Activated CD4-positive, alpha-beta T cell treated with anti-CD3 and anti-CD28 coated beads, Interleukin-2, amount 10 ng/mL, durations not matched to agents 24 days and 14 days (primary cell): ENCODE results near the gene C1QTNF6. TPM values are rescaled to one million over a fixed set of nuclear protein-coding genes. Genes with fewer than 3 reads are reported as not detected.
A peak's percentile ranks its signal among the peaks of the same experiment; 100 is the strongest.
"Not testable (repeated sequence)": the region's sequence is repeated elsewhere in the genome, so short reads cannot be mapped to it uniquely, and the experiment has no call there.

ENCODE experiments used
- DNase-seq: peaks from one replicate; pipeline ENCODE4 v3.0.0; 2022
- H3K27ac Mint-ChIP-seq: one replicate; pipeline ENCODE4 v1.8.0; 2022; ENCODE audit warnings: mild to moderate bottlenecking, mixed read lengths
- H3K27me3 Mint-ChIP-seq: one replicate; pipeline ENCODE4 v1.8.0; 2022; ENCODE audit warnings: mixed read lengths
- H3K36me3 Mint-ChIP-seq: one replicate; pipeline ENCODE4 v1.8.0; 2022; ENCODE audit warnings: low read depth, mild to moderate bottlenecking, mixed read lengths
- H3K4me1 Mint-ChIP-seq: one replicate; pipeline ENCODE4 v1.8.0; 2021; ENCODE audit warnings: mixed read lengths
- H3K4me3 Mint-ChIP-seq: one replicate; pipeline ENCODE4 v1.8.0; 2022; ENCODE audit warnings: mild to moderate bottlenecking, moderate library complexity, mixed read lengths
- H3K9me3 Mint-ChIP-seq: one replicate; pipeline ENCODE4 v1.8.0; 2021; ENCODE audit warnings: mixed read lengths
- intact Hi-C: fragments of 100-400 bp; cut with micrococcal nuclease; formaldehyde crosslinking; loops from one replicate; pipeline ENCODE4 v1.15.1; 2023
- total RNA-seq: library from RNA; stranded (reverse); gene quantifications from 2 replicates; pipeline ENCODE4 v1.2.3, GENCODE V29; 2022

The C1QTNF6 gene
- 6.0 and 6.9 TPM in 2 replicates for total RNA-seq

DNA sequence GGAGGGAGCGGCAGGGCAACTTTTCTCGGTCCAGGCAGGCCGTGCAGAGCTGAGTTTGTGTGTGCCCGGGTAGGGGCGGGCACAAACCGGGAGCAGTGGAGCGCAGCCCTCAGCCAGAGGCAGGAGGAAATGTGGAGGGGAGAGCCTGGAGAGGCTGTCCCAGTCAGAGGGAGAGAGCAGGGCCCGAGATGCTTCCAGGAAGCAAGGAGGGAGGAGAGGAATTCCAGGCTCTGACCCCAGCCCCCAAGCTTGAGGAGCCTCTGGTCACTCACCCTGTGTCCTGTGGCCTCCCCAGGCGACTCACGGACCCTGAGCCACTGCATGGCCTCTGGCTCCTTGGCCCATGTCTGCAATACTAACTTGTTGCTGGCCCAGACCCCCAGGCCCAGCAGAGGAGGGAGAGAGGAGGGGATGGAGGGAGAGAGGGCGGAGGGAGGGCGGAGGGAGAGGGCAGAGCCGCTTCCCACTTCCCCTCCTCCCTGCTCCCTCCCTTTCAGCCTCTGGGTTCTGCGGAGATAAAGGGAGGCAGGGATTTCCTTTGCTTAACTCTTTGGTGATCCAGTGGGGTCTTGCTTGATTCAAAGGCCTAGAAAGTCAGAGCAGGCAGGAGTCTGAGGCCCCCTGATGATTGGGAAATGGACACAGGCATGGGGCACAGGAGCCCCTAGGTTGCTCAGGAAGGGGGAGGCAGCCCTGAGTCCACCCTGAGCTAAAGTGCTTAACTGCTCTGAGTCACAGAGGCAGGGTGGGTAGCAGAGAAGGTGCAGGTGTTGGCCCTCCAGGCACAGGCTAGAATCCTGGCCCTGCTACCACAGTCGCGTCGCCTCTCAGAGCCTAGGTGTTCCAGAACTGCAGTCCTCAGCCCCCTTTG lies at the start of gene C1QTNF6:
Gene C1QTNF6 (minus strand): TSS at position 357 of the 871 bp plus-strand sequence. CDS start 34 bp downstream, at position 323.
- DNase-seq = no peak
- H3K36me3 Mint-ChIP-seq = peaks cover 13% of the 10 kb centered on the region
- no peaks in the 10 kb centered on the region for H3K9me3 Mint-ChIP-seq
- H3K27me3 Mint-ChIP-seq = no peaks in the 10 kb centered on the region
- H3K27ac Mint-ChIP-seq = no peak within 1 kb of the TSS
- H3K4me3 Mint-ChIP-seq = no peak within 1 kb of the TSS
- H3K4me1 Mint-ChIP-seq = peaks cover 40% of the 10 kb centered on the region
- intact Hi-C loops = no loop called here

DNA sequence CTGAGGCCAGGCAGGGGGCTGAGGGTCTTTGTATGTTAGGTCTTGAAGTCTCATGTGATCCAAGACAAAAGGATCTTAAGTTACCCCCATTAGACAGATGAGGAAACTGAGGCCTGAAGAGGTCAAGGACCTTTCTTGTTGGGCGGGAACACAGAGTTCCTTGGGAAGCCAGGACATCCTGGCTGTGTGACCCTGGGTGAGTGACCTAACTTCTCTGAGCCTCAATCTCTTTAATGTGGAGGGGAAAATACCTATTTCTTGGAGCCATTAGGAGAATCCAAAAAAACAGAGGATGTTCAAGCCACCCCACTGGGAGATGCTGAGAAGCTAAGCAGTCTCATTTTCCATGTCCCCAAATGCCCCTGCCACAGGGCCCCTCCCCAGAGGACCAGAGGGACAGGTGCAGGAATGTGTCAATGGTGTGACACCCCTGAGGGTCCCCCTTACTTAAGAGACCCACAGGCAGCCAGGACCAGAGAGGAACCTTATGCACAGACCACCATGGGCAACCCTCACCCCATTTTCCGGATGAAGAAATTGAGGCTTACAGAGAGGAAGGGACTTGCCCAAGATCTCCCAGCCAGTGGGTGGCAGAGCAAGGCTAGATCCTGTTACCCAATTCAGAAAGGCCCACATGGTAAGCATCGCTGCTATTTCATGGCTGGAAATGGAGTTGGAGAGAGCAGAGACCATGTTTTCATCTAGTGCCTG lies 48.0 kb upstream of the C1QTNF6 start:
- intact Hi-C loops = loop anchor here (10.0 kb wide), 1 partner anchor 901 kb away; no protein-coding TSS in a partner anchor
- Mint-ChIP-seq H3K4me1 (peaks cover 93% of the 10 kb centered on the region), H3K9me3 (no peaks in the 10 kb centered on the region), H3K27ac (peak overlapping the region; percentile 93), H3K27me3 (no peaks in the 10 kb centered on the region), H3K4me3 (peak overlapping the region; percentile 99), H3K36me3 (peaks cover 91% of the 10 kb centered on the region)
- peak; percentile 60 for DNase-seq

DNA sequence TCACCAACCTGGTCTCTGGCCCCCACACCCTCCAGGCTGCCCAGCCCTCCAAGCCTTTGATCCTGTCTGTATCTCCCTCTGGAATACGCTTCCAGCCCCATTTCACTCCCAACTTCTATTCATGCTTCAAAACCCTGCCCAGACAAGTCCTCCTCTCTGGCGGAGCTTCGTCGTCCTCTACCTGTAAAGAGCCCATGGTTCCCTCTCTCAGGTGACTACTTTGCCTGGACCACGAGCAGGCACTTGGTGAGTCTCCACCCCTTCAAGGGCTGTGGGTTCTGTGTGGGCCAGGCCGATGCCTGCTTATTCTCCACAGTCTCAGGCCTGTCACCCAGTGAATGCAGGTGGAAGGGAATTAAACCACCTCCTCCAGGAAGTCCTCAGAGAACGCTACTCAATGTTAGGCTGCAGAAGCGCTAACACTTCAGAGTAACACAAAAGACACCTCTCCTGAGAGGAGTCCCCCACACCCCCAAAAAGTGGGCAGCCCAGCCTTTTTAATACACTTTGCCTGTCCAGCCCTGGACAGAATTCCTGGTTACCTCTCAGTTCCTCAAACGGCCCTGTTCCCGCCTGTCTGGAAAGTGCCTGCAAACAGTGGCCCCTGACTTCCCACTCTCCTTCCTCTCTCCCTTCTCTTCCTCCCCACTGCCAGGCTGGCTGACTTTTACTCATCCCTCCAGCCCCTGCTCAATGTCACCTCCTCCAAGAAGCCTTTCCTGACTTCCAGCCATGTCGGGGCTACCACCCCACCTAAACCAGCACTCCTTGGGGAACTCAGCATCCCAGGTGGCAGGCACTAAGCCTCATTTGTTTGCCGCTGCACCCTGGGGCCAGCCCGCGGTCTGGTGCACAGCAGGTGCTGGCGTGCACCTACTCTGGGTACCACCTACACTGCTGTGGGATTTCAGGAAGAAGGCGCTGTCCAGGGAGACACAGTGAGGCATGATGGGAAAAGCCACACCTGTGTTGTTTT lies 47.0 kb upstream of the C1QTNF6 start:
- intact Hi-C loops = loop anchor here (5.0 to 10.0 kb wide), 2 partner anchors 37 to 900 kb away; no protein-coding TSS in a partner anchor
- H3K4me1 Mint-ChIP-seq = peaks cover 90% of the 10 kb centered on the region
- H3K36me3 Mint-ChIP-seq = peaks cover 86% of the 10 kb centered on the region
- no peaks in the 10 kb centered on the region for H3K27me3 Mint-ChIP-seq
- H3K9me3 Mint-ChIP-seq = no peaks in the 10 kb centered on the region
- peak; percentile 65 for DNase-seq
- peak overlapping the region; percentile 93 for H3K27ac Mint-ChIP-seq
- H3K4me3 Mint-ChIP-seq = peak overlapping the region; percentile 99

DNA sequence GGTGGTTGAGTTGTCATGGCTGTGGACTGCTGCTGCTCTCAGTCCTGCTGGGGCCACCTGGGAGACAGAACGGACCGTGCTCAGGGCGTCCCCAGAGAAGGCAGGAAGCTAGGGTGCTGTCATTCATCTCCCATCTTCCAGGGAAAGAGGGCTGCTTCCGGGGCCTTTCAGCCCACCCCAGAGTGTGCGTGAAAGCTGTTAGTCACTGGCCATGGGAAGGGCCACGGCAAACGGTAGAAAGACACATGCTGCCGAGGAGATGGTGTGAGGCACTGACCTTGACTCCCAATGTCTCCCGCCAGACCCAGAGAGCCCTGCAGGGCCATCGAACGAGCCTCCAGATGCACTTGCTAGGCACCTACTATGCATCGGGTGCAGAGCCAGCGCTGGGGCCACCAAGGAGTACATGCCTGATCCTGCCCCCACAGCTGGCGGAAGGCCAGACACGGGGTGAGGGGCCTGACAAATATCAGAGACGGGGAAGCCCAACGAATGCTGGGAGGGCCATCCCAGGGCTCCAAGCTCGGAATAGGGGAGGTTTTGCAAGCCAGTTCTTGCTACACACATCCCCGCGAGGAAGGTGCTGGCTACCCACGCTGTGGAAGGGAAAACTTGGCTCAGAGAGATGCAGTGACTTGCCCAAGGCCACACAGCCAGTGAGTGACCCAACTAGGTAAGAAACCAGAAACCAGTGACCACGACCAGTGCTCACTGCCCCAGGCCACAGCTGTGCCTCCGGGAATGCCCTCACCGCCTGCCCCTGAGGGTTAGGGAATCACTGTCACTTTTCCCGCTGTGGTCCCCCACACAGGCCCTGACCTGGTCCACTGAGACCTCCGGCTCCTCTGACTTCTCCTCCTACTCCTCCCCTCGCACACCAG lies 45.9 kb upstream of the C1QTNF6 start:
- no peaks in the 10 kb centered on the region for H3K9me3 Mint-ChIP-seq
- peak; percentile 71 for DNase-seq
- H3K36me3 Mint-ChIP-seq = peaks cover 88% of the 10 kb centered on the region
- intact Hi-C loops = loop anchor here (5.0 to 10.0 kb wide), 2 partner anchors 38 to 899 kb away; no protein-coding TSS in a partner anchor
- no peaks in the 10 kb centered on the region for H3K27me3 Mint-ChIP-seq
- peak overlapping the region; percentile 93 for H3K27ac Mint-ChIP-seq
- H3K4me3 Mint-ChIP-seq = peak overlapping the region; percentile 99
- H3K4me1 Mint-ChIP-seq = peaks cover 90% of the 10 kb centered on the region

DNA sequence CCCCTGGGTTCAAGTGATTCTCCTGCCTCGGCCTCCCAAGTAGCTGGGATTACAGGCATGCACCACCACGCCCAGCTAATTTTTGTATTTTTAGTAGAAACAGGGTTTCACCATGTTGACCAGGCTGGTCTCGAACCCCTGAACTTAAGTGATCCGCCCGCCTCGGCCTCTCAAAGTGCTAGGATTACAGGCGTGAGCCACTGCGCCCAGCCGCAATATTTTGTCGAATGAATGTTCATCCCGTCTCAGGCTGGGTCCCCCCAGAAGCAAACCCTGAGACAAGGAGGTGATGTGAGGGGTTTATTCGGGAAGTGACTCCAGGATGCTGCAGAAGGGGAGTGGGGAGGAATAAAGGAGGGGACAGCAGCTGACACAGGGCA lies 45.3 kb upstream of the C1QTNF6 start:
- not testable (repeated sequence) for H3K27me3 Mint-ChIP-seq, H3K9me3 Mint-ChIP-seq, DNase-seq
- Mint-ChIP-seq H3K27ac (peak overlapping the region; percentile 93), H3K4me1 (peaks cover 90% of the 10 kb centered on the region), H3K4me3 (peak overlapping the region; percentile 99), H3K36me3 (peaks cover 88% of the 10 kb centered on the region)
- intact Hi-C loops = loop anchor here (5.0 to 10.0 kb wide), 2 partner anchors 39 to 899 kb away; no protein-coding TSS in a partner anchor

DNA sequence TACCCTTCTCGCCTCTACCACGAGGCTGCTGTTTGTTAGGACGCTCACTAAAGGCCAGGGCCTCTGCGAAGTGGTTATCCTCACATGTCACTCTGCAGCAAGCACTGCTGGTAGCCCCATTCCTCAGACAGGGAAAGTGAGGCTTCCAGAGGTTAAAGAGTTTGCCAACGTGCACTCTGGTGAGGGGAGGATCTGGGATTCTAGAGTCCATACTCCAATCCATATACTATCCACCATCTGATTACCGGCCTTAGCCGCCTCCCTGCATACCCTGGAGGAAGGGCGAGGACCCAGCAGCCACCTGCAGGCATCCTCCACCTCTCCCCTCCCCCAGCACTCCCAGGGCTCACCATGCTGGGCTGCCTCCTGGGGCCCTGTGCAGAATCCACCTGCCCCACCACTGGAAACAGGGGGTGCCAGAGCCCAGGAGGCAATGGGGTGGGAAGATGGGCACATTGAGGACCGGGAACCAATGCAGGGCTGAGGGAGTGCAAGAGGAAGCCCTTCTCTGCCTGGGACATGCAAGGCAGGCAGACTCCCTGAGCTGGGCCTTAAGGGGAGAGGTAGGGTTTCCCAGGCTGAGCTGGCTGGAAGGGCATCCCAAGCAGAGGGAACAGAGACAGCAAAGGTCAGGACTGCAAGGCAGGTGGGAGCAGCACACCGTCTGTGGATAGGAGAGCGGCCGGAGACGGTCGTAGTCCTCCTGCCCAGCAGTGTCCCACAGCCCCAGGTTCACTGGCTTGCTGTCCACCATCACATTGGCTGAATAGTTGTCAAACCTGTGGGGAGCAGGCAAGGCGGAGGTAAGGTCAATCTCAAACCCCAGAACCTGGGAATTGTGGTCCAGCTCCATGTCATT lies 44.3 kb upstream of the C1QTNF6 start:
- no peaks in the 10 kb centered on the region for H3K27me3 Mint-ChIP-seq
- no peaks in the 10 kb centered on the region for H3K9me3 Mint-ChIP-seq
- intact Hi-C loops = loop anchor here (5.0 to 10.0 kb wide), 2 partner anchors 40 to 898 kb away; no protein-coding TSS in a partner anchor
- DNase-seq = peak; percentile 76
- H3K36me3 Mint-ChIP-seq = peaks cover 87% of the 10 kb centered on the region
- H3K4me3 Mint-ChIP-seq = peak overlapping the region; percentile 79
- peaks cover 89% of the 10 kb centered on the region for H3K4me1 Mint-ChIP-seq
- H3K27ac Mint-ChIP-seq = peak overlapping the region; percentile 95

DNA sequence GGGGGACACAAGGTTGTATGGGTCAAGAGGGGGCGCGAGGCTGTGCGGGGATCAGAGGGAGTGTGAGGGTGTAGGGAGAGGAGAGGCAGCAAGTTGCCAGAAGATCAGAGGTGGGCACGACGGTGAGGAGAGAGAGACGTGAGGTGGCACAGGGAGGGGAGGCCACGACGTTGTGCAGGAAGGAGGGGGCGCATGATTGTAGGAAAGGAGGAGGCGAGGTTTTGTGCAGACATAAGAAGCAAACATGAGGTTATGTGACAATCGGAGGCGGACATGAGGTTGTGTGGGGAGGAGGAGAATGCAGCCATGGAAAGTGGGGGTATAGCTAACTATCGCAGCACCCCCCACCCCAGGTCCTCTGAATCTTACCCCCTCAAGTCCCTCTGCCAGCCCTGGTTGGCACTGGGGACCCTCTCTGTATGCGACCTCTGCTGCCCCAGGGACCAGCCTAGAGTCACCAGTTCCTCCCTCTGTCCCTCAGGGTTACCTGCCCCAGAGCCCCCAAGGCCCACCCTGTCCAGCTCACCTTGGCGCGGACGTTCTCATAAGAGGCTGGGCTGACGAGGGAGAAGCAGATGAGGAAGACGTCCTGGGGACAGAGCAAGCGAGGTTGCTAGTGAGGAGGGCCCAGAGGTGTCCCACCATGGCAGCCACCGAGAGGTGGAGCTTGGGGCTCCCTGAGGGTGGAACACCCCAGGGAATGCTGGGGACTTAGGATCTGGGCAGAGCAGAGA lies 43.5 kb upstream of the C1QTNF6 start:
- H3K36me3 Mint-ChIP-seq = peaks cover 82% of the 10 kb centered on the region
- intact Hi-C loops = loop anchor here (2.0 to 10.0 kb wide), 6 partner anchors 33 to 897 kb away; partner anchors contain the start of gene CYTH4
- no peaks in the 10 kb centered on the region for H3K9me3 Mint-ChIP-seq
- H3K27ac Mint-ChIP-seq = peak overlapping the region; percentile 95
- peaks cover 83% of the 10 kb centered on the region for H3K4me1 Mint-ChIP-seq
- peak overlapping the region; percentile 79 for H3K4me3 Mint-ChIP-seq
- DNase-seq = peak; percentile 83
- no peaks in the 10 kb centered on the region for H3K27me3 Mint-ChIP-seq

DNA sequence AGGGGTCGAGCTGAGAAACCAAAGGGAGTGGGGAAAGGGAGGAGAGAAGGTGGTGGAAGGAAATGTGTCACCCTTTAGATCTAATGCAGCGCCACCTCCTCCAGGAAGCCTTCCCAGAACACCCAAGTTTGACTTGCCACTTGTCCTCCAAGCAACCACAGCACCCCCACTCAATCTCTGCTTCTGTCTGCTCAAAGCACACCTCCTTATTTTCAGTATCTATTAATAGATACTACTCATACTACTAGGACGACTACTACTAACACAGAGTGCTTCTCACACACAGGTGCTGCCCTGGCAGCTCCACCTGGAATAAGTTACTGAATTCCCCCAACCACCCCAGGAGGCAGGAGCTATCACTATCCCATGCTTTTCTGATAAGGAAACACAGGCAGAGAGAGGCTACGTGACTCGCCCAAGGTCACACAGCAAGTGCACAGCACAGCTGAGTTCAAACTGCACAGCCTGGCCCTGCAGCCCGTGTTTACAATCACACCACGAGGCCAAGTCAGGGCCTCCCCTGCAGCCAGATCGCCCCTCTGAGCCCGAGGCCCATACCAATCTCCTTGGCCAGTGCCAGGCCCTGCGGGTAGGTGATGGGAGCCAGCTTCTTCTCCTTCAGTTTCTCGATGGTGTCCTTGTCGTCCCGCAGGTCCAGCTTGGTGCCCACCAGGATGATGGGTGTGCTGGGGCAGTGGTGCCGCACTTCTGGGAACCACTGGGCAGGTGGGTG lies 42.8 kb upstream of the C1QTNF6 start:
- Mint-ChIP-seq H3K4me3 (peak overlapping the region; percentile 79), H3K36me3 (peaks cover 81% of the 10 kb centered on the region), H3K27me3 (no peaks in the 10 kb centered on the region), H3K27ac (peak overlapping the region; percentile 95), H3K9me3 (no peaks in the 10 kb centered on the region), H3K4me1 (peaks cover 82% of the 10 kb centered on the region)
- peak; percentile 92 for DNase-seq
- intact Hi-C loops = loop anchor here (1.0 to 10.0 kb wide), 10 partner anchors 7 to 896 kb away; partner anchors contain the start of gene CYTH4

DNA sequence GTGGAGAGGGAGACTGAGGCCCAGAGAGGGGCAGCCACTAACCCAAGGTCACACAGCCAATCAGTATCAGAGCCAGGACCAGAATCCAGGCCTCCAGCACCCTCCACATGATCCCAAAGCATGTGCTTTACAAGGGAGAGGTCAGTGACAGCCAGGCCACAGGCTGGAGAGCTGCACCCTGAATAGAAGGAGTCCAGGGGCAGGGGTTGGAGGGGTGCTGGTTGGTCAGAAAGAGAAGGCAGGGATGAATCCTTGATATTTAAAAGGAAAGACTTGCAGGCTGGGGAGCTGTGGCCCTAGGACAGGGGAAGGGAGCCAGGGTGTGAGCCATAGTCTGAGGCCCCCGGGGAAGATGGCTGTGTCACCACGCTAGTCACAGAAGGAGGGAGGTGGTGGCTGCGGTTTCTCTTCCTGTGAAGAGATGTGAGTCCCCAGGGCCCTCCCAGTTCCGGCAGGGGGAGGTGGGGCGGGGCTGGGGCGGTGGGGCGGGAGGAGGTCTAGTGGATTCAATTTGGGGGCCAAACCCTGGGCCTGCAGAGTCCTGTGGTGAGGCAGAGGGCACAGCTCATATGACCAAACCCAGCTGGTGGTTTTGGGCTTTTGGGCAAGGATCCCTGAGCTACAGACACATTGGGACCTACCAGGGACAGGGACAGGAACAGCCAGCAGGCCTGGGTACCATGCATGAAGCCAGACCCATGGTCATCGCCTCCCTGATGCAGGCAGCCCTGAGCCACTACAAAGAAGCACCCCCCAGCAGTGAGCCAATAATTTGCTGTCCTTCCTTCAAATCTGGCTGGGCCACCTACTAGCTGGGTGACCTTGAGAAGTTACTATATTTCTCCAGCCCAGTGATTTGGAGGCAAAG lies 42.0 kb upstream of the C1QTNF6 start:
- H3K27ac Mint-ChIP-seq = peak overlapping the region; percentile 95
- H3K4me3 Mint-ChIP-seq = peak overlapping the region; percentile 79
- no peaks in the 10 kb centered on the region for H3K27me3 Mint-ChIP-seq
- intact Hi-C loops = loop anchor here (1.0 to 10.0 kb wide), 11 partner anchors 8 to 895 kb away; partner anchors contain the start of gene CYTH4
- no peaks in the 10 kb centered on the region for H3K9me3 Mint-ChIP-seq
- DNase-seq = peak; percentile 96
- peaks cover 82% of the 10 kb centered on the region for H3K36me3 Mint-ChIP-seq
- peaks cover 82% of the 10 kb centered on the region for H3K4me1 Mint-ChIP-seq
